Nucleus accumbens (tissue), 56 donors: ENCODE data around the gene AKAP11.

ENCODE experiments used
- DNase-seq, 56 donors: peaks; one replicate each; lab custom pipeline; 2025; lab: John Stamatoyannopoulos, UW

The AKAP11 gene

GRCh38 chr13:42333613-42334328, 61.8 kb downstream of the AKAP11 start:
- DNase-seq = no peak

GRCh38 chr13:42334329-42334706, 62.4 kb downstream of the AKAP11 start:
- DNase-seq = no peak

- no peak for DNase-seq
These were observed 66.1 kb downstream of the AKAP11 start for GRCh38 chr13:42337808-42338600.

- DNase-seq = no peak
These were observed 73.4 kb downstream of the AKAP11 start for GRCh38 chr13:42345367-42345766.

- no peak for DNase-seq
These were observed 76.6 kb downstream of the AKAP11 start for GRCh38 chr13:42348576-42348975.

- no peak for DNase-seq
These were observed 78.2 kb downstream of the AKAP11 start for GRCh38 chr13:42350141-42350540.

- no peak for DNase-seq
These were observed 82.5 kb downstream of the AKAP11 start for GRCh38 chr13:42354241-42355091.

- DNase-seq = no peak
These were observed 83.1 kb downstream of the AKAP11 start for GRCh38 chr13:42355092-42355485.

GRCh38 chr13:42355491-42356183, 83.7 kb downstream of the AKAP11 start:
- no peak for DNase-seq

- DNase-seq = no peak
These were observed 84.2 kb downstream of the AKAP11 start for GRCh38 chr13:42356184-42356575.

- no peak for DNase-seq
These were observed 88.2 kb downstream of the AKAP11 start for GRCh38 chr13:42360046-42360574.

- no peak for DNase-seq
These were observed 89.7 kb downstream of the AKAP11 start for GRCh38 chr13:42361701-42362100.

- no peak for DNase-seq
These were observed 92.1 kb downstream of the AKAP11 start for GRCh38 chr13:42363941-42364612.

GRCh38 chr13:42364613-42365000, 92.7 kb downstream of the AKAP11 start:
- DNase-seq = no peak

- no peak for DNase-seq
These were observed 95.9 kb downstream of the AKAP11 start for GRCh38 chr13:42367831-42368230.

GRCh38 chr13:42369071-42369797, 97.3 kb downstream of the AKAP11 start:
- DNase-seq = no peak

GRCh38 chr13:42370229-42370628, 98.3 kb downstream of the AKAP11 start:
- no peak for DNase-seq
